DMS114 treated with DMSO at 0.1 percent for 48 hours (cell line): ENCODE measurements around the gene ULBP3.
"Not testable (repeated sequence)": the region's sequence is repeated elsewhere in the genome, so short reads cannot be mapped to it uniquely, and the experiment has no call there.

ENCODE experiments used
- DNase-seq: peaks from one replicate; lab custom pipeline; 2025; ENCODE audit not compliant: unreplicated experiment; lab: John Stamatoyannopoulos, UW

ULBP3 gene

GRCh38 chr6:150076196-150076893, 7.4 kb upstream of the ULBP3 start:
- DNase-seq = no peak

- no peak for DNase-seq
Measured at GRCh38 chr6:150075034-150075421, 6.1 kb upstream of the ULBP3 start.

- DNase-seq = not testable (repeated sequence)
Measured at GRCh38 chr6:150074396-150075033, 5.6 kb upstream of the ULBP3 start.

DNA sequence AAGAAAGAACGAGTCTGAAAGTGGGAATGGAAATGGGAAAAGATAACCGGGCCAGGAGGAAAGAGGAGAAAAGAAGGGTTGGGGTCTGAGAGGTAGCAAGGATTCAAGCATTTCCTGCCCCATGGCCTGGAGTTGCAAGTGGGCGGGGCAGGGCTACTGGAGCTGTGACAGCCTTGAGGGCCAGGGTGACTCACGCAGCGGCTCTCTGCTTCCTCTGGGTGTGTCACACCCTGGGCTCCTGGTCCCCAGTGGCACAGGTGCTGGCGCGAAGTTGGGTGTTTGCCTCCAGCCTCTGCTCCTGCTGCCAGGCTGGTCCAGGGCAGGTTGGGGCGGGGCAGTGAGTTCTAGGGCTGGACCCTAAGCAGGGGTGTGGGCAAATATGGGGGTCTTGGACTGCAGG, 3.3 kb upstream of the ULBP3 start:
- DNase-seq = no peak

DNA sequence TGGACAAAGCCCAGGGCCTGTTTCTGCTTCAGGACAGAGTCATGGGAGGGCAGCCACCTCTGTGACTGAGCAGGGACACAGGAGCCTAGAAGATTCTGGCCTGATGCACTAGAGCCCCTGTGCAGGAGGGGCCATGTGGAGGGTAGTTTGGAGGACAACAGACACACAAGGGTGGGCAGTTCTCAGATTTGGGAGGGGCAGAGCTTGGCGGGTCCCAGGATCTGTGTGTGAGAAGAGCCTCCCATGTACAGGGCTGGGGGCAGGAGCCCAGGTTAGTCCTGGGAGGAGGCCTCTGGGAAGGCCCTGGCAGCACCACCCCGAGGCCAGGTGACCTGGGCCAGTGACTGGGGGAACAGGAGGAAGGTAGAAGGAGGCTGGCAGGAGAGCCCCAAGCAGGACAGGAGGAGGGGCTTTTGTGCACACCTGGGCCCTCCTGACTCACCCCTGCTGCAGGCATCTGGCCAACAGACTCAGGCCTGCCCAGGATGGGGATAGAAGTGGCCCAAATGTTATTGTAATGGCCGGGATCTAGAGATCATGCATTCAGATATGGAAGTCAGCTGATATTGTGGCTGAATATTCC, 1.4 kb upstream of the ULBP3 start:
- no peak for DNase-seq

DNA sequence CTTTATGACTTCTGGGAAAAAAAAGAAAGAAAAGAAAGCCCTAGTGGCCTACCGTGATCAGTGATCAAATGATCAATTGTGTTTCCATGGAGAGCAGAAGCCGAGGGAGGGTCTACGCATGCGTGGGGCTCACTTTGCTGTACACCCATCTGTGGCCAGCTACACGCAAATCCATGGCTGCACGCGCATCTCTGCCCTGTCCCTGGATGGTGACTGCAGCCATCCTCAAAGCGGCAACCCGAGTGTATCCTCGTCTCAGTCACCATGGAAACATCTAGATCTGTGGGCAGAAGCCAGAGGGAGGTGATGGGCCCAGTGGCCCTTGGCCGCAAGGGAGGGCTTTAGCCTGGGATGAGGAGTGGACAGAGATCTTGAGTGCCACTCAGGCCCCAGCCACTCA, 785 bp upstream of the ULBP3 start:
- DNase-seq = no peak

GRCh38 chr6:150068151-150068550, 770 bp downstream of the ULBP3 start:
- no peak for DNase-seq

GRCh38 chr6:150065083-150065482, 3.8 kb downstream of the ULBP3 start:
- DNase-seq = no peak

- no peak for DNase-seq
Measured at GRCh38 chr6:150063640-150064039, 5.3 kb downstream of the ULBP3 start.

GRCh38 chr6:150059973-150060372, 8.9 kb downstream of the ULBP3 start:
- not testable (repeated sequence) for DNase-seq

- no peak for DNase-seq
Measured at GRCh38 chr6:150058986-150059385, 9.9 kb downstream of the ULBP3 start.

GRCh38 chr6:150058231-150058792, 10.6 kb downstream of the ULBP3 start:
- DNase-seq = no peak

- no peak for DNase-seq
Measured at GRCh38 chr6:150057501-150057951, 11.4 kb downstream of the ULBP3 start.

GRCh38 chr6:150056916-150057315, 12.0 kb downstream of the ULBP3 start:
- DNase-seq = no peak

DNA sequence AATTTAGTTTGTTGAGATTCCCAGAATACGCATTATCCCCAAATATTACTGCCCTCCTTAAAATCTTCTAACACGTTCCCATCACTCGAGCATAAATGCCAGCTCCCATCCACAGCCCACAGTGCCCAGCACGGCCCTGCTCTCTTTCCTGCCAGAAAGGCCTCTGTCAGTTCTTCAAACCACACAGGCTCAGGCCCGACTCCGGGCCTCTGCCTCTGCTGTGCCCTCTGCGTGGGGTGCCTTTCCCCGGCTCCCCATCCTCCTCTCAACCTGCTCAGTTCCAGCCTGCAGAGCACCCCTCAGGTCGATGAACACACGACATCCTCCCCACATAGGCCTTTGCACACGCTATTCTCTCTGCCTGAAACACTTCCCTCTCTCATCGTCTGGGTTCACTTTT, 12.8 kb downstream of the ULBP3 start:
- DNase-seq = no peak

DNA sequence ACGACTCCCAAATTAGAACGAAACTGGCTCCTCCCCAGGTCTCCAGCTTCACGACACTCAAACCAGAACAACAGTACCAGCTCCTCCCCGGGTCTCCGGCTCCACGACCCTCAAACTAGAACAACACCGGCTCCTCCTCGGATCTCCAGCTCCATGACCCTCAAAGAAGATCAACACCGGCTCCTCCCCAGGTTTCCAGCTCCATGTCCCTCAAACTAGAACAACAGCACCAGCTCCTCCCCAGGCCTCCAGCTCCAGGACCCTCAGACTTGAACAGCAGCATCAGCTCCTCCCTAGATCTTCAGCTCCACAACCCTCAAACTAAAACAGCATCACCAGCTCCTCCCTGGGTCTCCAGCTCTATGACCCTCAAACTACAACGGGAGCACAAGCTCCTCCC, 13.8 kb downstream of the ULBP3 start:
- DNase-seq = no peak

- no peak for DNase-seq
Measured at GRCh38 chr6:150053450-150053849, 15.5 kb downstream of the ULBP3 start.

DNA sequence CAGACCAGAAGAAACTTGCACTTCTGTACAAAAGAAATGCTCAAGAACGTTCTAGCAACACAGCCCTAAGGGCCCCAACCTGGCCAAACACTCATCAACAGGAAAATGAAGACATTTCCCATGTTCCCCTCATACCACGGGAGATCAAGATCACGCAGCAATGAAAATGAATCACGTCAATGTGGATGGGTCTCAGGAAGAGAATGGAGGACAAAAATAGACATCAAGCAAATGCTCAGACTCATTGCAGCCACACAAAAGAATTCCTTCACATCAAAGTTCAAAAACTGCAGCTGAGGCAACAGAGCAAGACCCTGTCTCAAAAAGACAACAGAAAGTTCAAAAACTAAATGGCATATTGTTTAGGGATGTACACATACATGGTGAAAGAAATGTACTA, 18.1 kb downstream of the ULBP3 start:
- DNase-seq = no peak

DNA sequence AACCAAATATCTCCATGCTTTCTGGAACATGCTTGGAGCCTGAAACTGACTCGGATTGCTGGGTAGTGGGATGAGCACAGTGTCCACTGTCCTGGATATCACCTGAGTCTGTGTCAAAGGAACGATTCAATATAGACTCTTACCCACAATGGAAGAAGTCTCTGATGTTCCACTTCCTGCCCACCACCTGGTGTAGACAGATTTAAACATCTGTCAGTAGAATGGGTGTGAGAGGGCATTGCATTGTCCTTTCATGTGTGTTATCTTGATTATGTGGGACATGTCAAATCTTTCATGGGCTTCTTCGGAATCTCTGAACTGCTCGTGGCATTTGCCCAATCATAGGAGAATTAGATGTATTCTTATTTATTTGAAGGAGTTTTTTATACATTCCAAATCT, 20.8 kb downstream of the ULBP3 start:
- no peak for DNase-seq

- DNase-seq = no peak
Measured at GRCh38 chr6:150046943-150047342, 22.0 kb downstream of the ULBP3 start.

DNA sequence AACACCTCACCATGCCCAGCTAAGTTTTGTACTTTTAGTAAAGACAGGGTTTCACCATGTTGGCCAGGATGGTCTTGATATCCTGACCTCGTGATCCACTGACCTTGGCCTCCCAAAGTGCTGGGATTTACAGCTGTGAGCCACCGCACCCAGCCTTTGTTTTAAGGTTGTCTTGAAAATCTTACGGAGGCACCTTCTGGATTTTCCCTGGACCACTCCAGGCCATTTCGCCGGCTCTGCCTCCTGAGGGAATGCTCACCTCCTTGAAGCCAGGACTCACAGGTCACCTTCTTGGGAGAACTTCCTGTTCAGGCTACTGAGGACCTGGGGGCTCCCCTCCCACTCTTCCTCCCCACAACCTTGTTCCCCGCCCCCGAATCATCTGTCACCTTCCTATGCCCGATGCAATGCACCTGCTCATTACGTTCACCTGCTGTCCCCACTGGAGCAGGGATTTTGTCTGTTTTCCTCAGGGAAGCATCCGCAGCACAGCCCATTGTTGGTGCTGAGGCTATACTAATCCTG, 24.2 kb downstream of the ULBP3 start:
- no peak for DNase-seq
